Frontal cortex (tissue), 4 donors: ENCODE results near the gene MON1A. TPM values are rescaled to one million over a fixed set of nuclear protein-coding genes. Genes with fewer than 3 reads are reported as not detected.
"Not testable (repeated sequence)": the region's sequence is repeated elsewhere in the genome, so short reads cannot be mapped to it uniquely, and the experiment has no call there.

Experiments
- DNase-seq, 2 donors: peaks; one replicate each; pipeline ENCODE4 v3.0.0; 2012; ENCODE audit warnings: low spot score in 2 of 2
- FAIRE-seq: peaks from 2 replicates; lab custom pipeline; 2012; peaks lifted over from hg19 to GRCh38; lab: Jason Lieb, UNC
- total RNA-seq: library from RNA; depleted of rRNA; stranded (reverse); fragments of >200 nt; gene quantifications from one replicate; pipeline ENCODE4 v1.2.3, GENCODE V29; 2014
- donor health status: control.
- donor health status: control.
- donor health status: control.

Gene MON1A
- total RNA-seq, result 14.7 TPM

- FAIRE-seq (no peak), DNase-seq (peak; percentile 76 to 81)
Measured at GRCh38 chr3:49929291-49930167, at the start of gene MON1A. MON1A (minus strand) TSS chr3:49929811; CDS start chr3:49913346, 16,465 bp downstream.

- DNase-seq (no peak), FAIRE-seq (no peak)
Measured at GRCh38 chr3:49976942-49977341, 47.3 kb upstream of the MON1A start.

- DNase-seq (no peak), FAIRE-seq (no peak)
Measured at GRCh38 chr3:49972656-49973055, 43.0 kb upstream of the MON1A start.

- no peak for FAIRE-seq
Measured at GRCh38 chr3:49968346-49968745, 38.7 kb upstream of the MON1A start.

GRCh38 chr3:49967291-49967690, 37.7 kb upstream of the MON1A start:
- peak in 1 of 2 donors; percentile 13 for DNase-seq
- no peak for FAIRE-seq

More at GRCh38 chr3:49968346-49968745, 38.7 kb upstream of the MON1A start:
- DNase-seq, result no peak

GRCh38 chr3:49966233-49966942, 36.8 kb upstream of the MON1A start:
- FAIRE-seq (no peak), DNase-seq (no peak)

GRCh38 chr3:49955636-49956035, 26.0 kb upstream of the MON1A start:
- DNase-seq (no peak), FAIRE-seq (no peak)

- DNase-seq, result no peak
- FAIRE-seq, result no peak
Measured at GRCh38 chr3:49952924-49953323, 23.3 kb upstream of the MON1A start.

- no peak for FAIRE-seq
- no peak for DNase-seq
Measured at GRCh38 chr3:49942651-49943050, 13.0 kb upstream of the MON1A start.

- no peak for FAIRE-seq
- DNase-seq, result peak in 1 of 2 donors; percentile 32
Measured at GRCh38 chr3:49940667-49941249, 11.1 kb upstream of the MON1A start.

- FAIRE-seq, result no peak
Measured at GRCh38 chr3:49939858-49940666, 10.5 kb upstream of the MON1A start, which contains the start of gene RBM6. RBM6 (plus strand) TSS chr3:49940150; CDS start chr3:49962642, 22,492 bp downstream.

GRCh38 chr3:49937090-49937489, 7.5 kb upstream of the MON1A start:
- DNase-seq (no peak), FAIRE-seq (no peak)

More at GRCh38 chr3:49939858-49940666, 10.5 kb upstream of the MON1A start, which contains the start of gene RBM6:
- DNase-seq, result peak; percentile 95 to 98

- DNase-seq, FAIRE-seq: not testable (repeated sequence)
Measured at GRCh38 chr3:49932281-49932680, 2.7 kb upstream of the MON1A start.

- FAIRE-seq (no peak), DNase-seq (no peak)
Measured at GRCh38 chr3:49930922-49931321, 1.3 kb upstream of the MON1A start.

GRCh38 chr3:49930168-49930690, 618 bp upstream of the MON1A start:
- FAIRE-seq, result no peak

GRCh38 chr3:49928481-49929017, 1.1 kb downstream of the MON1A start:
- no peak for DNase-seq
- no peak for FAIRE-seq

More at GRCh38 chr3:49930168-49930690, 618 bp upstream of the MON1A start:
- DNase-seq, result no peak

- DNase-seq (no peak), FAIRE-seq (no peak)
Measured at GRCh38 chr3:49927798-49928197, 1.8 kb downstream of the MON1A start.

- FAIRE-seq (no peak), DNase-seq (no peak)
Measured at GRCh38 chr3:49926117-49926728, 3.4 kb downstream of the MON1A start.

GRCh38 chr3:49925485-49925884, 4.1 kb downstream of the MON1A start:
- FAIRE-seq, result no peak

More at GRCh38 chr3:49925485-49925884, 4.1 kb downstream of the MON1A start:
- DNase-seq, result no peak
